Right hindlimb (tissue), 1 donor: ENCODE measurements around the gene PLD6.

Source experiments
- DNase-seq: peaks from one replicate; pipeline ENCODE4 v3.0.0-alpha.2; 2018

Gene PLD6

DNA sequence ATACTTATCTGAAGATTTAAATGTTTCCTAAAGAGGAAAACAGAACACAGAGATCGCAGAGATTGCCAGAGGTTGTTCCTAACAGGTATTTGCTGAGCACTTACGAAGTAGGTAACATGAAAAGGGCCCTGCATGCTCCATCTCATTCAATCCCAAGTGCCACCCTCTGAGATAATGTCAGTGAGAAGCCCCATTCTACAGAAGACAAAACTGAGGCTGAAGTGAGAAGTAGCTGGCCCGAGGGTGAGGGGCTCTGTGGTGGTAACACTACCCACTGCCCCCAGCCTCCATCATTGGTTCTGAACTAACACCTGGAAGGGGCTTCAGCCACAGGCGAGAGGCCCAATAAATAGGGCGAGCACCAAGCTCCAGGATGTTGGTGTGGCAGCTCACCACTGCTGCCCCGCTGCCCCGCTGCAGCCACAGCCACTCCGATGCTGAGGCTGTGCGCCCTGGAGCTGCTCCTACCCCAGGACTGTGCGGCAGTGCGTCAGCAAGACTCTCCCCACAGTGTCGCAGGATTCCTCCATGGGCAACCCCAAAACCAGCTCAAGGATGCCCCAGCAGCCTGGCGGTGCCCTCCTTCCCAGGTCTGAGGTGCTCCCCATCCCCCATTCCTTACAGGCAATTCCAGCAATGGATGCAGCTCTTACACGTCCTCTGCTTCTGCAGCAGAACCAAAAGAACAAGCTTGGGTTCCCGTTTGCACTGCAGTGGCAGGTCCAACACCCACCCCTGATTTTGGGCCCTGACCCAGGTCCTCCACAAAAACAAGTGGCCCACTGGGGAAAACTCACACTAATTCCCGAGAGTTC lies 20.5 kb upstream of the PLD6 start:
- DNase-seq = no peak

DNA sequence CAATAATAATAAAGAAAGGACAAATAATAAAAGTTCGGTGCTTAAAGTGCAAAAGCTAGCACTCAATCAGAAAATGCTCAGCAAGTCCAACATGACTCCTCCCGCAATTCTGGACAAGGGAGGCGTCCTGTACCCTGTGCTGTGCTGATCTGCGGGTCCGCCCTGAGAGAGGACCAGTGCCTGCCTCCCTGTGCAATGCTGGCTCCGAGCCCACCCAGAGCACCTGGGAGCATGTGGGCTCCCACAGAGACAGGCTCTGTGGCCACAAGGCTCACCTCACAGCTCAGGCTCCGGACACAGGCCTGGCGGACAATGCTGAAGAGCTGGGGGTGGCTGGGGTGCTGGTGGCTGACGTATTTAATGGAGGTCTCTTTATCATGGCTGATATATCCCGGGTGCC lies 19.8 kb upstream of the PLD6 start:
- no peak for DNase-seq

DNA sequence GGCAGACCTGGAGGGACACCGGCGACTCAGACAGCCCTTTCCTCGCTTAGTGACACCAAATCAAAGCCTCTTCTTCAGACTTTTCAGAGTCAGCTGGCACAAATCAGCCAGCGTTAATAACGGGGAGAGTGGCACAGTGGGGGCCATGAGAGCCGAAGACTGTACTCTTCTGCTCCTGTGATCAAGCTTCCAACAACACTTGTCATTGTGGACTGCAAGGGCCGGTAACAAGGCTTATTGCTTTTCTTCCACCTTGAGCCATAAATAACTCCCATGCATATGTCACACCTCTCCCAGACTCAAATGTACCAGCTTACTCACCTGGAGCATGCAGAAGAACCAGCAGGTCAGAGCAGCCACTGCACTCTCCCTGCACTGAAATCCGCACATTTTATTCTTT lies 18.0 kb upstream of the PLD6 start:
- DNase-seq = no peak

DNA sequence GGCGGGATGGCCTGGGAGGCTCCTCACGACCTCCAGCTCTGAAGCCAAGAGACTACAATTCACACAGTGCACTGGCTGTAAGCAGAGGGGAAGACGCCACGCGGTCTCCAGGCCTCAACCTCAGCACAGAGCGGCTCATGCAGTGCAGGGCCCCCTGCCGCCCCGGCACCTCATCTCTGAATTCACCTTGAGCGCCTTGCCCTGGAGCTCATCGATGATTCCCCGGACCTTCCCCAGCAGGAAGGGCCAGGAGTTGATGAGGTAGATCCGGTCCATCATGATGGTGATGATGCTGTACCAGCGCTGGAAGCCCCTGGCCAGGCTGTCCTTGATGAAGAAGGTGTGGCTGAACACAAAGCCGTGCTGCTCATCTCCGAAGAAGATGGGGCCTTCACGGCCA lies 17.6 kb upstream of the PLD6 start:
- no peak for DNase-seq

DNA sequence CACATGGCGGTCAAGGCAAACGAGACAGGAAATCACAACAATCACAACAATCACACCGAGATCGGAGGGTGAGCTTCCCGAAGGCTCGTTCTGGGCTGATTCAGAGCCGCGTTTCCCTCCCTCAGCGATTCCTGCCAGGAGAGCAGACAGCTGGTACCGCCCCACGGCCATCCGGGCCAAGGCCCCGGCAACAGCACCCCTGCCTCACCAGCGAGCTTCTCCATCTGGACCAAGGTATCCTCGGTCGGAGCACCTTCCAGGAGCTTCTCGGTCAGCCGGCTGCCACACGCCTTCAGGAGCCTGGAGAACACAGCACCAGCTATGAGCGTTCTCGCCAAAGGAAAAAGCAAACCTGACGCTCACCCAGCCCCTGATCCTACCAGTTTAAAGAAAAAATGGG lies 15.2 kb upstream of the PLD6 start:
- no peak for DNase-seq

DNA sequence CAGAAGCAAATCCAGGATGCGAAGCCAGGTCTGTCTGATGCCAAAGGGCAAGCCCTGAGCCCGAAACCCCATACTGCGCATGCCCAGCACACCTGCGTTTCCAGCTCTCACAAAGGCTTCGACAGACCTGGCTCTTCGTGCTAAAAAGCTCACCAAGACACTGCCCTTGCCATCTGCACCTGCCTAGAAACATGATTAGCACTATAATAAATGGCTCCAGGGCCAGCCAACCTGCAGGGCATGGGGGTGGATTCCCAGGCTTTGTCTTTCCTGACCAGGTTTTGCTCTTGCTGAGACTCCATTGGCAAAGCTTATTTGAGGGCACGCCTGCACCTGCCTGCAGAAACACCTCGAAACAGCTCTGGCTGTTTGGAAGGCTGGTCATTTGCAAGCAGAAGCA lies 14.4 kb upstream of the PLD6 start:
- DNase-seq = no peak

DNA sequence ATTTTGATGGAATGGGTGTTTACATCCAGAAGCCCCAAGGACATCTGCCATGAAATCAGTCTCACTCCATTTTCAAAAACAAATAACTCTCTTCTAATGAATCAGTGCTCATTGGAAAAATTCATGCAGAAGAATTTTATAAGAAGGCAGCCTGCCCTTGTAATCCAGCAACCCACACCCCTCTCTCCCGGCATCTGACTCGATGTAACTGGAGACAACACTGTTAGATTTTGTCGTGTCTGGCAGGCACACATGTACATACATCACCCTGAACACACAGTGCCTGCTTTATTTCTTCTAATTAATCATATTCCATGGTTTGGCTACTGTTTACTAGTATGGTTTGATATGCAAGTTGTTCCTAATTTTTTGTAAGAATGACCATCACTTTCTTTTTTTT lies 11.9 kb upstream of the PLD6 start:
- no peak for DNase-seq

DNA sequence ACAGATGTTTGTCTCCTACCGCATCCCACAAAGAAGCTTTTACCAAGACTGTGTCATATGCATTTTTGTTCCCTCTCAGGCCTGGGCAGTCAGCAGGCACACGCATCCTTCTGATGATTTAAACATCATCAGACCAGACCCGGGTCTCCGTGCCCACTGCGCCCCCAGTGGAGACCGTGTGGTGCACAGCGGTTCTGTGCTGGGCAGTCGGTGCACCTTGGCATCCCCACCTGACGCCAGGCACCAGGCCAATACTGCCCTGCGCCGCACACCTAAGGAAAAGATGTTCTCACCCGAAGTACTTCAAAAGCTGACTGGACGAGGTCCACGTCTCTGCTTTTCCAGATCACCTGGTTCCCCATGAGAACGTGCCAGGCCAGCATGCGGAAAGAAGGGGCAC lies 10.6 kb upstream of the PLD6 start:
- DNase-seq = no peak

DNA sequence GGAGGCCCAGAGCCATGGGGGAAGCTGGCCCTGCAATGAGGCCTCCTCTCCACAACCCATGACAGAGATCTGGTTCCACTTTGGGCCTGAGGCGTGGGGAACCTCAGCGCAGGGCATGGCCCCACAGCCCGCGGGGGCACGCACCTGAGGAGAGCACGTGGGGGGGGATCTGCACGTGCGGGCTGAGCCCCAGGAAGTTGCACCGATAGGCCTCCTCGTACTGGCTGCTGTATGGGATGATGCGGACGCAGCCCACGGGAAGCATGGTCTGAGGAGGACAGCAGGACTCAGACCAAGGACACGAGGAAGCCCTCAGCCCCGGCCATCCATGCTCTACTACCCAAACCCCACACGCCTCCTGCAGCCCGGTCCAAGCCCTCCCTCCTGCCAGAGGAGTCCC lies 10.1 kb upstream of the PLD6 start:
- DNase-seq = no peak

DNA sequence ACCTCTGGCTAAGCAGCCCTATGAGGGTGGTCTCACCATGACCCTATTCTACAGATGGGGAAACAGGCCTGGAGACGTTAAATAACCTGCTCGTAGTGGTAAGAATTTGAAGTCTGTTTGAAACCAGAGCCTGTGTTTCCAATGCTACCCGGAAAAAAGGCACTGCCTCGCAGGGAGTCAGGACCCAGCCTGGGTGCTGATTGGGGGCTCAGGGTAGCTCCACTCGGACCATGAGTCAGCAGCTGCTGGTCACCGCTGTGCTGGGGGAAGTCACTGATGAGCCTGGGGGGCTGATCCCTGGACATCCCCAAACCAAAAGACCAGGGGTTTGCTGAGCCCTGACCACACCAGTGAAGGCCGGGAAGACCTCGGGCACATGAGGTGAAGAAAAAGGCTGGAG lies 9.4 kb upstream of the PLD6 start:
- DNase-seq = no peak

DNA sequence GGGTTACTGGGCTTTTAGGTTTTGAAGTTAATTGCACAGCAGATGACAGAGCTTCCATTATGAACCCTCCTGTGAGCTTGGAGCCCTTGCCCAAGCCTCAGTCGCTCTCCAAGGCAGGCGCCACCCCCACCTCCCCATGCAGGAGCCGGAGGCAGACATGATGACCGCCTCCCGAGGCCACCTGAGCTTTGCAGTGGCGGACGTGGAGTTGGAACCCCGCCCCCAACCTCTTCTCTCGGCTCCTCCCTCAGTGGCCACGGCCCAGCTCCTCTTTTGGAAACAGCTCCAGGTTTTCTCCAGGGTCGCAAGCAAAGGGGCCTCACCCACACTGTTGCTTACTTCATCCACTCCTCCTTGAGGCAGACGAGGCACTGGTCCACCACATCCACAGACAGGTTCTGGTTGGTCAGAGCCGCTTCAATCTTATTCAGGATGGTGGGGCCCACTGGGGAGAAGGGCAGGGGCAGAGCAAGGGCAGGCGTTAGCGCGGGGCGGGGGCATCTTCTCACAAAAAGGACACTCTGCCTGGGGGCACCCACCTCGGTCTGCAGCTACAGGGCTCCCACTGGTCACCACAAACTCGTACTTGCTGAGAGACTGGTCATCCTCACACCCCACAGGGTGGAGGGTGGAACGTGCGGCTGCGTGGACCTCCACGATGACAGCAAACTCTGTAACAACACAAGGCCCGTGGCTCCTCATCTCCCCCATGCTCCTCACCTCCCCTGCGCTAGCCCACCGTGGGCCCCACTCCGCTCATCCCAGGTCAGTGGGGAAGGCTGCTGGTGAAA lies 8.7 kb upstream of the PLD6 start:
- DNase-seq = no peak

DNA sequence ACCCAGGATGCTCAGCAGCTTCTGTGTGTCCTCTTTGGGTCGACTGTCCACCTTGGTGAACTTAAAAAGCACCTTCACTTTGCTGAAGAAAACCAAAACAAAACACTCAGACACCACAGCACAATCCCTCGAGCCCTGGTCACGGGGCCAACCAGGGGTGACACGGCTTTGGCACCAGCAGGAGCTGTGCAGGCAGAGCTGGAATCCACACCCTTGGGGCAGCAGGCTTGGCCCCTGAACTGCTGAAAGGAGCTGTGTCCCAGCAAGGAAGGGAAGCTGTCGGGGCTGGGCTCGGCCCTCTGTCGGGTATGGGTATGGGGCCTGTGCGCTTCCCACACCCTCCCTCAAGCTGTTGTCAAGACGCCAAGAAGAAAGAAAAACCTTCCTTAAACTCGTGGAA lies 7.6 kb upstream of the PLD6 start:
- DNase-seq = no peak

DNA sequence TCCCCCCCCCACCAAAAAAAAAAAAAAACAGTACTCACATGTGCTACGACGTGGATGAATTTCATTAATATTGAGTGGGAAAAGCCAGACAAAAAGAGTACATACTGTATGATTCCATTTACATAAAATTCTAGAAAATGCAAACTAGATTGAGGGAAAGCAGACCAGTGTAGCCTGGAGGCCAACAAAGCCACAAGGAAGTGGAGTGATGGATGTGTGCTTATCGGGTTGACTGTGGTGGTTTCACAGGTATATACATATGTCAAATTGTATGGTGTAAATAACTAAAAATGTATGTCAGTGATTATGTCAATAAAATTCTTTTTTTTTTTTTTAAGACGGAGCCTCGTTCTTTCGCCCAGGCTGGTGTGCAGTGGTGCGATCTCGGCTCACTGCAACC lies 1.9 kb upstream of the PLD6 start:
- DNase-seq = no peak

DNA sequence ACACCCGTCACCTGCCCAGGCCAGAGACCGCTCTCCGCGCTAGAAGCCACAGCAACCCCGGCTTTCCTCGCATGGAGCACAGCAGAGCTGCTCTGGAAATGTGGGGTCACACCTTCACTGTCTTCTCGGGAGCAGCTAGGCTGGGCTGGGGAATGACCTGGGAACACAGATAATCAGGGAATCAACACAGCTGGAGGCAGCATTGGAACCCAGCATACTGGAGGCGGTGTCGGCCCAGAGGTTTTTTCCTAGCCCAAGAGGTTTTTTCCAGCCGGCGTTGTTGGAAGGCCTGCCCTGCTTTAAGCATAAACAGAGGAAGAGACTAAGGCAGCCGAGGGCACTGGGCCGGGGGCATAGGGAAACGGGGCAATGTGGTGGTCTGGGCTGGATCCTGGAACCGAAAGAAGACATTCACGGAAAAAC lies 791 bp upstream of the PLD6 start:
- DNase-seq = no peak

DNA sequence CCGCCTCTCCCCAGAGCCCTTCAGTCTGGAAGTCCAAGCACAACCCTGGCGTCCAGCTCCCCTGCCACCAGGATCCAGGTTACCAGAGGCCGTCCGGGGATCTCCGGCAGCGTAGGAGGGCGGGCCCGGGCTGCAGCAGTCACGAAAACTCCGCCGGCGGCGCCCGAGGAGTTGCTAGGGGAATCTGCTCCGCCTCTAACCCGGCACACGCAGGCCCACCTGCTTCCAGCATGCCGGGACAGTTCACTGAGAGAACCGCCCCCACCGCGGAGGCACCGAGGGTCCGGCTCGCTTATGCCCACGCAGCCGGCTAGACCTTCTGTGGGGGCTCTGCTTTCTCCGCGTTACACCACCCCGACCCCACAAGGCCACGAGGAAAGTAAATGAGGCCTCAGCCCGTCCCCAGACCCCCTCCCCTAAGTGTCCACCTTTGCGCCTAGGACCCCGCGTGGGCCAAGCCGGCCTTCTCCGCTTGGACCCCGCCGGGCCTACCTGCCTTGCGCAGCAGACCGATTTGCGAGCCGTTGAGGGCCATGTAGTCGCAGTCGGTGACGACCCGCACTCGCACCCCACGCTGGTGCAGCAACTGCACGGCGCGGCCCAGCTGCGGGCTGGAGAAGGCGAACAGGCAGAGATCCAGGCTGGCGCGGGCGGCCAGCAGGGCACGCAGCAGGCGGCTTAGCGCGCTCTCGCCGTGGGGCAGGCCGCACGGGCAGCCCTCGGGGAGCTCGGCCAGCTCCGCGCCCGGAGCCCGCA lies 587 bp downstream of the PLD6 start:
- DNase-seq = peak; percentile 66

DNA sequence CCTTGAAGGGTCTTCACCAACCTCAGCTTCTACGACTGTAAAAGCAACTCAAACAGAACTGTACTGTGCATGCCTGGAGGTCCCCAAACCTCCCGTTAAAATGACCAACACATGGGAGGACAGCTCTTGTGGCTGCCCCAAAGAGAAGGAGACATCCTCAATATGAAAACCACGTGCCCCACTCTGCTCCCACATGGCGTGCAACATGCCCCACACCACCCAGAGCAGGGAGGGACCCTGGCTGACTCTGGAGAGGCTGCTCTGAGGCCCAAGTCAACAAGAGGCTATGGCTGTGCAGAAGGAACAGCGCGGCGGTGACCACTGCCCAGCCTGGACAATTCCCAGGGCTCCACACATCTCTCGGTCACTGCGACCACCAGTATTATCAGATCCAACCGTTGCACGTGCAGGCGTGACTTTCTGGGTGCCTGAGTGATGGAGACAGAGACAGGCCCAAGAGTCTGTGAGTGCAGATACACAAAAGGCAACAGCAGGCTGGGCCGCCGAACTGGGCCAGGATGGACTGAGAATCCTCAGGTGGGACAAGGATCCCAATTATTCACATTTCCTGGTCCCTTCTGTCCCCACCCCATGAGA lies 1.4 kb downstream of the PLD6 start:
- no peak for DNase-seq

DNA sequence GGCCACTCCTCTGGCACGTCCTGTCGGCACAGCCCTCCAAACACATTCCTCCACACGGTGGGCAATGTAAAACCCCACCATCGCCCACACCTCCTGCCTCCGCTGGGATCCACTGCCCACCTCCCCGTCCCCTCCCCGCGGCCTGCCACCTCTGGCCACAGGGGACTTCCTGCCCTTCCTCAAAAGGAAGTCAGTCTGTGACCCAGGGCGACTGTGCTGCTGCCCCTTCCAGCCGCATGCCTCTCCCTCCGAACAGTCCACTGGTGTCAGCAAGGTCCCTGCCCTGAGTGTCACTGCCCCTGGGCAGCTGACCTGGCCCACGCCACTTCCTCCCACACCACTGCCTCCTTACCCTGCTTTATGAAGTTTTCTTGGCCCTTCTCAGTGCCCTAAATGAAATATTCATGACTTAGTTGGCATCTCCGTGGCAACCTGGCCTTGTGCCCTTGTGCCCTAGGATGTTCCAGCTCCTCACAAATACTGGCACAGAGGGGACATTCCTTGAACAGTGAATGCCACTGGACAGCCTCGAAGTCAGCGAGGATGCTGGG lies 2.0 kb downstream of the PLD6 start:
- DNase-seq = peak; percentile 50

DNA sequence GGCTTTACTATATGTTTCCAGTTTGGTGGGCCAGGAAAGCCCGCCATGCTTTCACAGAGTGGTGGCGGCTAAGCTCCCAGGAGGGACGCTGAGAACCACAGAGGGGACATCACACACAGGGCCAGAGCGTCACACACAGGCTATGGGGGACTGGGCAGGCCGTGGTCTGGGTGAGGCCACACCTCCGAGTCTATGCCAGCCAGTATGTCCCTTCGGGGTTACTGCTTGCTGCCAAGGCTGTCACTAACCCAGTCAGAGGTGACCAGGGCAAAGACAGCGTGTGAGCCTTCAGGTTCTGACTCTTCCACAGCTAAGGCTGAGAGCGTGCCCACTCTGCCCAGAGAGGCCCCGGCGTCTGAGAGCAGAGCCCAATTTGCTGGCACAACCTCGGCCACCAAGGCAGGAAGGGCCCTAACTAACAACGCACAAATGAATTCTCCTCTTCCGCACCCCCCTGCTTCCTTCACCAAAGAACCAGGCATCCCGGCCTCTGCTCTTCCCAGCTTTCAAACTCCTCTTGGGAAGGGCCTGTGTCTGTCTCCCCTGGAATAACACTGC lies 2.9 kb downstream of the PLD6 start:
- no peak for DNase-seq

DNA sequence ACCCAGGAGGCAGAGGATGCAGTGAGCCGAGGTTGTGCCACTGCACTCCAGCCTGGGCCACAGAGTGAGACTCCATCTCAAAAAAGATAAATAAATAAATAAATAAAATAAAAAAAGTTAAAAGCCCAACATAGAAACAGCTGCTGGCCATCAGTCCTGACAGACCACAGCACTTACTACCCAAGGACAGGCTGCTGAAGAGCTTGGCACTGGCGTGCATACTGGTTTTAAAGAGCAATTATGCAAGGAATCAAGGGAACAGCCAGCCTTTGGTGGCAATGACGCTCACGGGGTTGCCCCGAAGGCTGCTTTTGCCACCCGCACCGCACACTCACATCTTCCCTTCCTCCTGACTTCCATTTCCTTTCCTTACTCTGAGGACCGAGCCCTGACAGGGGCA lies 4.2 kb downstream of the PLD6 start:
- DNase-seq = no peak

DNA sequence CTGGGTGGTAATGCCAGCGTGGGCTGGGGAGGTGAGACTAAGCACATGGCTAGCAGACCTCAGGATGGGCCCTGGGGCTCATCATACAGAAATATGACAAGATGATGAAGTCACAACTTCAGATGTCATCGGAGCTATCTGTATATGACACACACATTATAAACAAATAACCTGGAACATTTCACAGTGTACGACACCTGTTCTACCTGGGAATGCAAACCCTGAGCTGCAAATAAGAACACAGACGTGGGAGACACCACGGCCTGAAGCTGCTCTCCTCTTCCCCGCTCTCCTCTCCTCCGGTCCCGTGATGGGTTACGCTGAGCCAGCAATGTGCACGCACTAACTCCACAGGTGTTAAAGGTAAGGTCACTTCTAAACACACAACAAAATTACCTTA lies 4.9 kb downstream of the PLD6 start:
- DNase-seq = no peak

DNA sequence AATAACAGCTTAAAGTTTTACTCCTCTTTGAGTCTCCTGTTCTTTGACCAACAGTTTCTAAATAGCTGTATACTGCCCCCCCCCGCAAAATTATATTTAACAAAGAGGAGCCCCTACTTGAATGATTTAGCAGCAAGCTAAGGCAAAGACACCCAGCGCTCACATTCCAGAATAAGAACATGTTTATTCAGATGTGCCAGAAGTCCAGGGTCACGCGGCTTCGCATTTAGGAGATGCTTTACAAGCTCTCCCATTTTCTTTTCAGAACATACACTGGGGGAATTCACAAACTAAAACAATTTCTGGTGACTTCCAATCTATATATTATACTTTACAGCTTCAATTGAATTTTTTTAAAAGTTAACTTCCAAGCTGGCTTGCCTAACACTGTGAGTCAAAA lies 5.3 kb downstream of the PLD6 start:
- DNase-seq = no peak

DNA sequence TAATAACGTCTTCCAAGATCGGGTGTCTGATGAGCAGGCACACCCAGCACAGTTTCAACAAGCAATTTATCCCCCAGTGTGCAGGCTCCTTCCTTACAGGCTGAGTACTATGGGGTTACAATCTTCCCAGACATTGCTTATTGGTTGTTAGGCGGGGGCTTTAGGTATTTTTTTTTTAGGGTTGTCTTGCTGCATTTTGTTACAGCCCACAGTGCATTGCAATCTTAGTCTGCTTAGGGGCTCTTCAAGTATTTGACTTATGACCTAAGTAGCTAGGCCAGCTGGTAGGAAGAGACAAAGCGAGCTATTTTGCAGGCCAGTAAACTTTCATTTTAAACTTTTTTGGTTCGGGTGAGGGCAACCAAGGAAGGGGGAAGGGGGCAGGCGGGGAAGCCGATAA lies 5.8 kb downstream of the PLD6 start:
- no peak for DNase-seq

DNA sequence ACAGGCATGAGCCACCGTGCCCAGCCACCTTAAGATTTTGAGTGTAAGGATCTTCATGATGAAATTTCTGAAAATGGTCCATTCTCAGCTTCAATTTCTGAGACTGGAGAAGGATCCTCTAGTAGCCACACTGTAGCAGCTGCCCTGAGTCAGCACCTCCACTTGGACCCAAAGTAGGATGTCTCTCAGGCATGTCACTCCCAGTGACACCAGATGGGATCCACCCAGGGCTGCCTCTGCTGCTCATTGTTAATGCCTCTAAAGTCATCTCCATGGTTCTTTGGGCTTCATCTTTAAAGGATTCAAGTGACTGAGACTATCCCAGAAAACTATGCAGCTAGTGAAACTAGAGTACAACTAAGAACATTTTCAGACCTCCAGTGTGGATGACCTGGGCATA lies 7.9 kb downstream of the PLD6 start:
- no peak for DNase-seq
